Central memory CD8-positive, alpha-beta T cell (primary cell): Measurements from ENCODE around the gene IRF4.
A peak's percentile ranks its signal among the peaks of the same experiment; 100 is the strongest.

Experiments used
- ATAC-seq: fragments of 150-1000 bp; cut with Tn5 transposase; replicated peaks from 2 replicates; pipeline ENCODE4 v1.10.0; 2022; ENCODE audit warnings: mild to moderate bottlenecking, moderate FRiP score, moderate number of reproducible peaks; ENCODE audit not compliant: poor library complexity, severe bottlenecking; ENCODE audit errors: extremely low read depth
- DNase-seq, 2 donors: peaks; one replicate each; pipeline ENCODE4 v3.0.0; 2021; ENCODE audit warnings: low spot score in 2 of 2
- H3K27ac Mint-ChIP-seq: one replicate; pipeline ENCODE4 v1.8.0; 2022; ENCODE audit warnings: low read depth, mild to moderate bottlenecking, moderate library complexity, mixed read lengths
- H3K27me3 Mint-ChIP-seq: one replicate; pipeline ENCODE4 v1.8.0; 2022; ENCODE audit warnings: mixed read lengths
- H3K36me3 Mint-ChIP-seq: one replicate; pipeline ENCODE4 v1.8.0; 2022; ENCODE audit warnings: mild to moderate bottlenecking, moderate library complexity, mixed read lengths; ENCODE audit not compliant: insufficient read depth
- H3K4me1 Mint-ChIP-seq: one replicate; pipeline ENCODE4 v1.8.0; 2022; ENCODE audit warnings: mixed read lengths
- H3K4me3 Mint-ChIP-seq: one replicate; pipeline ENCODE4 v1.8.0; 2022; ENCODE audit warnings: mild to moderate bottlenecking, moderate library complexity, mixed read lengths
- H3K9me3 Mint-ChIP-seq: one replicate; pipeline ENCODE4 v1.8.0; 2022; ENCODE audit warnings: mixed read lengths

The IRF4 gene

DNA sequence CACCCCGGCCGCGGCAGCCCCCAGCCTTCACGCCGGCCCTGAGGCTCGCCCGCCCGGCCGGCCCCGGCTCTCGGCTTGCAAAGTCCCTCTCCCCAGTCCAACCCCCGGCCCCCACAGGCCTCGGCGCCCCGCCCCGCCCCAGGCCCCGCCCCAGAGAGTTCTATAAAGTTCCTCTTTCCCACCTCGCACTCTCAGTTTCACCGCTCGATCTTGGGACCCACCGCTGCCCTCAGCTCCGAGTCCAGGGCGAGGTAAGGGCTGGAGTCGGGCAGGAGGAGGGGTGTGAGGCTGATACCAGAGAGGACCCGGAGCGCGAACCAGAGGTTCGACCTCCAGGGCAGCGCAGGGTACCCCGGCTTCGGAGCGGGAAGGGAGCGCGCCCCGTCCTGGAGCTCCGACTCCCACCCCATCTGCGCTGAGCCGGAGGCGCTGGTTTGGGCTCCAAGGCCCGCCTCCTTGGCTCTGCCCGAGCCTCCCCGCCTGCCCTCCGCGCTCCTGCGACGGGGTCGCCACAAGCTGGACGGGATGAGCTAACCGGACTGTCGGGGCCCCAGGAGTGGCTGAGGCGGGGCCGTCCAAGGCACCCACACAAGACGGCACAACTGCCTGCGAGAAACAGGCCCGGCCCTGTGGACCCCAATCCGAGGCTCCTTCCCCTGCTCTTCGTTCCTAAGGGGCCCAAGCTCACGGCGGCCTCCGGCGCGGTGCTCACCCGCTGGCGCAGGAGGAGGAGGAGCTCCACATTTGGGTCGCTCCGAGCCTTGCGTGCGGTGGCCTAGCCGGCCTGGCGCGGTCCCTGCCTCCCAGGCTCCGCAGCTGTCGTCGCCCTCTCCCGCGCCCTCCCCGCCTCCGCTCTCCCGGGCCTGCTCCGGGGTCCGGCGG is at the start of gene IRF4:
TSS of gene IRF4 (plus strand) at position 194 of the 882 bp plus-strand sequence. CDS start 1,401 bp downstream, outside the sequence.
- Mint-ChIP-seq H3K27me3 (peaks cover 18% of the 10 kb centered on the region), H3K36me3 (peaks cover 22% of the 10 kb centered on the region), H3K27ac (peak within 1 kb of the TSS; percentile 93), H3K4me1 (peaks cover 28% of the 10 kb centered on the region), H3K4me3 (peak within 1 kb of the TSS; percentile 87), H3K9me3 (no peaks in the 10 kb centered on the region)
- DNase-seq (no peak), ATAC-seq (peak; percentile 22)

DNA sequence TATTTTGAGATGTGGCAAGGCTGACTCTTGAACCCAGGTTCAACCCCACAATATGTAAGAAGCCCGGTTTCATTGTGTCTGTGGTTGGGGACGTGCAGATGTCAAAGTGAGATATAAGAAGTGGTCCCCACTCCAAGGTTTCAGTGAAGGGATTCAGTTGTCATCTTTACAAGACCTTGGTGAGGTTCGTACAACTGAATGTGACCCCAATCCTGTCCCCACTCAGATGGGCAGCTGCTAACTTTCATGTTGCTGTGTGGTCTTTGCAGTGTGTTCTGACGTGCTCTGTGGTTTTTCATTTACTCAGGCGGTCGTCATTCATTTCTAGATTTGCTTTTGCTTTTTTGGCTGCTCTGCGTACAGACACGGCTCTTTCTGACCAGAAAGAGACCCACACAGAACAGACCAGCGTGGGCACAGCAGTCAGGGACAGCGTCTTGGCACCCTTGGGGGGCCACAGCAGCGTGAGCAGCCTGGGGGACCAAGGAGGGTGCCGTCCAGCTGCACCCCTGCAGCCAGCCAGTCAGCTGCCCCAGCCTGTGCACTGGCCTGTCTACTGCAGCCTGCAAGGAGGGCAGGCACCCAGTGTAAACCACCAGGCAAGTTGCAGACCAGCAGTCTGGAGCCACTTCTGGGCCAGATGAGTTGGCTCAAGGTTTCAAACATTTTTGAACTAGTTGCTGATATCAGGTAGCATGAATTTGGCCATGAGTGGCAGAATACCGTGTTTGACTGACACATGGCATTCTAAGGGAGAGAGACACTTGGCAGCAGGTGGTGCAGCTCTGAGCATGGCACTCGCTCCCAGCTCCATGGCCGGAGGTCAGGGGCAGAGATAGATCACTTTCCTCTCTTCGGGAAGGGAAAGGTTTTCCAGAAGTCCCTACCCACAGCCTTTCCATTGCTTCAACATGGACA is 49.4 kb upstream of the IRF4 start:
- ATAC-seq (peak; percentile 55), DNase-seq (no peak)
- Mint-ChIP-seq H3K36me3 (peaks cover 6% of the 10 kb centered on the region), H3K4me1 (peaks cover 56% of the 10 kb centered on the region), H3K27me3 (no peaks in the 10 kb centered on the region), H3K9me3 (no peaks in the 10 kb centered on the region), H3K27ac (peak overlapping the region; percentile 59), H3K4me3 (peak overlapping the region; percentile 35)

DNA sequence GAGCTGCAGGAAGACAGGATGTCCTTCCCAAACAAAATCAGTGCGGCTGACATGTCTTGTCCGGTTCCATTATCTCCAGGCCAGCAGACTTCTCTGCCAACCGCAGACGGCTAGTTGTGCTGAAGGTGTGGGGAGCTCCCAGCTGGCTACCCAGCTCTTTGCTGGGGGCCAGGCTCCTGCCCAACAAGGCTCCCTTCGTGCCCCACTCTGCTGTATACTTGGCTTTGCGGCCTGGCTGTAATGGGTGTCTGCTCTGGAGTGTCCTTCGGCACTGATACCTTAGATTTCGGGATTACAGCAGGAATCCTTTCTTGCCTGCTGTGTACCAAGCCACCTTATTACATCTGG is 48.7 kb upstream of the IRF4 start:
- no peak overlapping the region for H3K4me3 Mint-ChIP-seq
- H3K9me3 Mint-ChIP-seq = no peaks in the 10 kb centered on the region
- ATAC-seq (no peak), DNase-seq (no peak)
- H3K27ac Mint-ChIP-seq = no peak overlapping the region
- H3K36me3 Mint-ChIP-seq = peaks cover 8% of the 10 kb centered on the region
- no peaks in the 10 kb centered on the region for H3K27me3 Mint-ChIP-seq
- H3K4me1 Mint-ChIP-seq = peaks cover 50% of the 10 kb centered on the region

DNA sequence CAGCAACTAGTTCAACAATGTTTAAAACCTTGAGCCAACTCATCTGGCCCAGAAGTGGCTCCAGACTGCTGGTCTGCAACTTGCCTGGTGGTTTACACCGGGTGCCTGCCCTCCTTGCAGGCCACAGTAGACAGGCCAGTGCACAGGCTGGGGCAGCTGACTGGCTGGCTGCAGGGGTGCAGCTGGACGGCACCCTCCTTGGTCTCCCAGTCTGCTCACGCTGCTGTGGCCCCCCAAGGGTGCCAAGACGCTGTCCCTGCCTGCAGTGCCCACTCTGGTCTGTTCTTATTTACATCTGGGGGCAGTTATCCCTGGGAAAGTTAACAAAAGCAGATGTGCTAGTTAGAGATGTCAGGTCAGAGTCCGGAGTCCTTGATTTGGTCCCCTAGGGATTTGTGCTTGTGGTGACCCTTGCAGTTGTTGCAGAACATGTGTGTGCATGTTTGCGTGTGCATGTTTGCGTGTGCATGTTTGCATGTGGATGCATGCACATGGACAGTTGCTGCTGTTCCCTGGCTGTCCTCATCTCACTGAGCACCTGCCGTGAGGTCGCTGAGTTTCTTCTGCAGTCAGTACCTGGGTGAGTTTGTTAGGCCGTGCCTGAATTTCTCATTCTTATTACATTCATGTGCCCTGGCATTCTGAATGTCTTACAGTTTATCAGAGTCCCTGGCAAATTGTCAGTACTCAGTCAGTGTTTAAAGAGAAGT is 48.2 kb upstream of the IRF4 start:
- Mint-ChIP-seq H3K36me3 (peaks cover 14% of the 10 kb centered on the region), H3K9me3 (no peaks in the 10 kb centered on the region), H3K27me3 (no peaks in the 10 kb centered on the region), H3K27ac (no peak overlapping the region), H3K4me3 (no peak overlapping the region), H3K4me1 (peaks cover 45% of the 10 kb centered on the region)
- DNase-seq (no peak), ATAC-seq (no peak)

DNA sequence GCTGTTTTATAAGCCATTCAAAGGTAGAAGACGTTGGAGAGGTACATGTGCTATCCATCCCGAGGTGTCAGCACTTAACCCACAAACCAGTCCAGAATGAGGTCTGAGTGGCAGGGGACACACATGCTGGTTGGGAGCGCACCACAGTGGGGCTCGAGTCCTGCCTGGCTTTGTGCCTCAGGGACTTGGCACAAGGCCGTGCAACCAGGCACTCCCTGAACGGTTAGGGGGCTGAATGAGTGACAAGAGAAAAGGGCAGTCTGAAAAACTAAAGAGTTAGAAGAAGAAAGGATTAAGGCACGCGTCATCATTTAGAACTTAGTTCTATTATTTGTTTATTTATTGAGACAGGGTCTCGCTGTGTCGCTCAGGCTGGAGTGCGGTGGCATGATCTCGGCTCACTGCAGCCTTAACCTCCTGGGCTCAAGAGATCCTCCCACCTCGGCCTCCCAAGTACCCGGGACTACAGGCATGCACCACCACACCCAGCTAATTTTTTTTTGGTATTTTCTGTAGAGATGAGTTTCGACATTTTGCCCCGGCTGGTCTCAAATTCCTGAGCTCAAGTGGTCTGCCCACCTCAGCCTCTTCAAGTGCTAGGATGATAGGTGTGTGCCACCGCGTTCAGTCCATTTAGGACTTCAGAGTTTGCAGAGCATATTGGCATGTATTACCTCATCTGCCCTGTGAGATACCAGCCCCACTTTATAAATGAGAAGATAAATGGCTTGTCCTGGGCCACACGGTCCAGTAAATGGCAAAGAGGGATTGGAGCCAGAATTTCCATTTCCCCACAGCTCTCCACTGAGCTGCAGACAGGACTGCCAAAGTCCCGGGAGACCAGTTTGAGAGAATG is 47.4 kb upstream of the IRF4 start:
- ATAC-seq = no peak
- no peak for DNase-seq
- no peak overlapping the region for H3K27ac Mint-ChIP-seq
- peaks cover 21% of the 10 kb centered on the region for H3K36me3 Mint-ChIP-seq
- H3K9me3 Mint-ChIP-seq = no peaks in the 10 kb centered on the region
- no peaks in the 10 kb centered on the region for H3K27me3 Mint-ChIP-seq
- H3K4me3 Mint-ChIP-seq = no peak overlapping the region
- H3K4me1 Mint-ChIP-seq = peaks cover 38% of the 10 kb centered on the region

DNA sequence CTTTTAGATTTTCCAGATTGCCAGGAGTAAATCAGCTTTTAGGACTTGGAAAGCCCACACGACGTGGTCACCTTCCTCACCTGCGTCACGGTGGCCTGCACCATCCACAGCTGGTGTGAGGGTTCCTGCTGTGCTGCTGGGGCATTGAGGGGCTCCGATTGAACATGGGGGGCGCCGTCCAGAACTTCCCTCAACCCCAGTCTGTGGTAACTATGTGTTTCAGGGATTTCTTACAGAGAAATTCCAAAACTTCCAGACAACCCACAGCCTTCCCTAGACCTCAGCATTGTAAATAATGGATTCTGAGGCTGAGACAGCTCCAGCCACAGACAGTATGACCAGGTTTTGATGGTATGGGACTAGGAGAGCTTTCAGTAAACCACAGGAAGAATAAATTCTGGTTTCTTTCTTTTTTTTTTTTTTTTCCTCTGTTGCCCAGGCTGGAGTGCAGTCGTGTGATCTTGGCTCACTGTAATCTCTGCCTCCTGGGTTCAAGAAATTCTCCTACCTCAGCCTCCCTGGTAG is 46.7 kb upstream of the IRF4 start:
- Mint-ChIP-seq H3K4me3 (no peak overlapping the region), H3K36me3 (peaks cover 23% of the 10 kb centered on the region), H3K27me3 (no peaks in the 10 kb centered on the region)

DNA sequence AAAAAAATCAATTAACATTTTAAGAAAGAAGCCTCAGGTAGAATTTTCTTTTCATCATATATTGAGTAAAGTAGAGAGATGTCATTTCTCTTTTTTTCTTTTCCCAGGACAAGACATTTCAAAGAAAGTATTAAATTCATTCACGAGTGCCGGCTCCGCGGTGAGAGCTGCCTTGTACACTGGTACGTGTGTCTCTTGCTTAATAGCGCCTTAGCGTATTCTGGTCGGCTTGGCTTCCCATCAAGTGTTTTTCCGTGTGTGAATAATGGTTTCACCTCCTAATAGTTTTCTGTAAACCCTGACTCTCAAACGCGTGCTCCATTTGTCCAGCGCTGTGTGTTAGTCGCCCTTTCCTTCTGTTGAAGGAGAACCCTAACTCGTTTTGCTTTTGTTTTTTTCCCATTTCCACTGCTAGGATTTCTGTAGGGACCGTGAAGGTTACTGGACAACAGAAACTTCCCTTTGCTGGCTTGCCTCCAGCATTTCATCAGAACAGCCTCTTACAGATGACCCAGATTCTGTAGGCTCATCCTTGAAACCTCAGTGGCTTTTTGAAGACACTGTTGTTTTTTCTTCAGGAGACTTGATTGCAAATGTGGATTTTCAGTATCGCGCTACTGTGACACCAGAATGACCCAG is 45.7 kb upstream of the IRF4 start:
- no peaks in the 10 kb centered on the region for H3K9me3 Mint-ChIP-seq
- H3K4me3 Mint-ChIP-seq = no peak overlapping the region
- H3K27me3 Mint-ChIP-seq = no peaks in the 10 kb centered on the region
- DNase-seq = no peak
- no peak for ATAC-seq
- no peak overlapping the region for H3K27ac Mint-ChIP-seq
- H3K4me1 Mint-ChIP-seq = peaks cover 21% of the 10 kb centered on the region
- peaks cover 25% of the 10 kb centered on the region for H3K36me3 Mint-ChIP-seq

More for the DNA sequence above, 46.7 kb upstream of the IRF4 start:
- no peak for ATAC-seq
- Mint-ChIP-seq H3K27ac (no peak overlapping the region), H3K4me1 (peaks cover 31% of the 10 kb centered on the region), H3K9me3 (no peaks in the 10 kb centered on the region)
- no peak for DNase-seq

DNA sequence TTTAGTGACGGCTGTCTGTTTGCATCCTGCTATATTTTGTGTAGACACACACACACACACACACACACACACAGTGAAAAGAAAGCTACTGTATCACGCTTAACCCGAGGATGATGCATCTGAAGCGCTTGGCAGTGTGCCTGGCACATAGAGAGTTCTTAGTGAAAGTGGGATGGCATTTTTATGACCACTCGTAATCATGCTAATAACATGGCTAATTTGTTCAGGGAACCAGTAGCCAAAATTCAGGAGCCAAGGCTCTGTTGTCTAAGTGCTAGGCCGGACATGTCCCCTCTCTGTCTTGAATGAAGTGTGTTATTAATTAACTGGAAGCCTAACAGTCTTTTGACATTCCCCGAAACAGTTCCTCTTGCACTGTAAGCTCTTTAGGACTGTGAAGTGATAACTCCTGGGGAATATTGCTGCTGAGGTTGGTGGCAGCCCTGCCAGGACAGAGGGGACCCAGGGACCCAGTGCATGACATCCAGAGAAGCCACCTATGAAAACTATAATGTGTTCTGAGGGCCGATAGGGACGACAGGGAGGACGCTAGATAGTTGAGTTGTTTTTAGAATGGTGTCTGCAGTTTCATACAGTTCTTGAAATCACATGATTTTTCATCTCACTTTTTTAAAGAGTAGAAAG is 45.0 kb upstream of the IRF4 start:
- Mint-ChIP-seq H3K9me3 (no peaks in the 10 kb centered on the region), H3K27me3 (no peaks in the 10 kb centered on the region), H3K27ac (no peak overlapping the region), H3K36me3 (peaks cover 25% of the 10 kb centered on the region), H3K4me1 (peaks cover 16% of the 10 kb centered on the region), H3K4me3 (no peak overlapping the region)
- ATAC-seq = no peak
- DNase-seq = no peak

DNA sequence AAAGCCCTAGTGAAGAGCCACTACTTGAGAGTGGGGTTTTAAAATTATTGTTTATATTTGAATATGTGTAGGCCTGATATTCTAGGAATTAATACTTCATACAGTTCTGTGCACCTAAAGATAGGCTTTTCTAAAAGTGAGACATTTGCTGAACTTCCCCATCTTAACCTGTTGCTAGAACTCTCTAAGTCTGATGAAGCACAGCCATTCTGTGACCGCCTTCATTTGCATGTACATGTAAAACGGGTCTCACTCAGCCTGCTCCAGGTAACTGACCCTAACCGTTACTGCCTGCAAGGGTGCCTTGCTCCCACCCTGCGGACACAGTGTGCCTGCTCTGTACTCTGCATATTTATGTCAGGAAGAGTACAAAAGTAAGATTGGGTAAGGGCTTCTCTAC is 44.3 kb upstream of the IRF4 start:
- Mint-ChIP-seq H3K4me1 (peaks cover 9% of the 10 kb centered on the region), H3K9me3 (no peaks in the 10 kb centered on the region), H3K27me3 (no peaks in the 10 kb centered on the region), H3K4me3 (no peak overlapping the region), H3K36me3 (peaks cover 25% of the 10 kb centered on the region), H3K27ac (peak overlapping the region; percentile 54)
- DNase-seq = no peak
- no peak for ATAC-seq

DNA sequence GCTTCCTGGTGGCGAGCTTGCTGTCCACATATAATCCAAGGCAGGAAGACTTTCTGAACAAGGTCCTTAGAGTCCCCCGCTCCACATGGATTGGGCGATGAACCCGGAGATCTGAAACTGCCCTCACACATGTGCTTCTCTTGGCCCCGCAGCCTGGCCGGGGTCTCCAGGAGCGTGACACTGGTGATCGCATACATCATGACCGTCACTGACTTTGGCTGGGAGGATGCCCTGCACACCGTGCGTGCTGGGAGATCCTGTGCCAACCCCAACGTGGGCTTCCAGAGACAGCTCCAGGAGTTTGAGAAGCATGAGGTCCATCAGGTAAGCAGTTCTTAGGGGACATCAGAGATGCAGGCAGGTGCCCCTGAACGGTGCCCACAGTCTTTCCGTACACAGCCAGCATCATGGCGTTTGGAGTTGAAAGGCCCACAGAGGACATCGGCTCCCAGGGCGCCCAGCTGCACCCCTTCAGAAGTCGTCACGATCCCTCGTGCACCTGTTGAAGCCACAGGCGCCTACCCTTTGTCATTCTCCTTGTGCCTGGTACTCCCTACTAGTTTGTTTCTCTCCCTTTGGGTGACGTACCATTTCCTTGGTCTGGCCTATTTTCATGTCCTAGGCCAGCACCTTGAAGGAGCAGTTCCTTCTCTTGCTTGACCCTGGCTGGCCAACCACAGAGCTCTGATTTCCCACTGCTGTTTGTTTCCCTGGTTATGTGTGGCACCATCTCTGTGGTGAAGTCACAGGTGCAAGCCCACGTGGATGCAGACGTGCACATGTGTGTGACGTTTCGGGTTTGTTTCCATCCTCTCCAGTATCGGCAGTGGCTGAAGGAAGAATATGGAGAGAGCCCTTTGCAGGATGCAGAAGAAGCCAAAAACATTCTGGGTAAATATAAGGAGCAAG is 43.3 kb upstream of the IRF4 start:
- Mint-ChIP-seq H3K36me3 (peaks cover 25% of the 10 kb centered on the region), H3K27ac (peak overlapping the region; percentile 54), H3K4me1 (peaks cover 5% of the 10 kb centered on the region)

More for the DNA sequence above, 43.3 kb upstream of the IRF4 start:
- Mint-ChIP-seq H3K9me3 (no peaks in the 10 kb centered on the region), H3K27me3 (no peaks in the 10 kb centered on the region), H3K4me3 (no peak overlapping the region)
- DNase-seq (no peak), ATAC-seq (no peak)
